Nucleus accumbens (tissue), 56 donors: ENCODE measurements around the gene TMEM266.
"Not testable (repeated sequence)": the region's sequence is repeated elsewhere in the genome, so short reads cannot be mapped to it uniquely, and the experiment has no call there.

Source experiments
- DNase-seq, 56 donors: peaks; one replicate each; lab custom pipeline; 2025; lab: John Stamatoyannopoulos, UW

Gene TMEM266

GRCh38 chr15:76059320-76060117 lies at the start of gene TMEM266:
Gene TMEM266 (plus strand): TSS chr15:76059985. CDS start chr15:76134264, 74,279 bp downstream.
- peak in 32 of 56 donors; percentile 6 to 70 (median 38) for DNase-seq

GRCh38 chr15:76010613-76011012 lies 49.2 kb upstream of the TMEM266 start:
- DNase-seq: no peak

- no peak for DNase-seq
Measured at GRCh38 chr15:76011627-76012551, 47.9 kb upstream of the TMEM266 start, which contains the start of gene NRG4. Gene NRG4 (minus strand): TSS chr15:76012424. CDS start chr15:76011230, 1,194 bp downstream.

- DNase-seq: not testable (repeated sequence)
Measured at GRCh38 chr15:76013470-76013869, 46.3 kb upstream of the TMEM266 start.

- DNase-seq: no peak
Measured at GRCh38 chr15:76024021-76024768, 35.6 kb upstream of the TMEM266 start.

- no peak for DNase-seq
Measured at GRCh38 chr15:76032046-76032445, 27.7 kb upstream of the TMEM266 start.

GRCh38 chr15:76033438-76033837 lies 26.3 kb upstream of the TMEM266 start:
- DNase-seq: no peak

- no peak for DNase-seq
Measured at GRCh38 chr15:76034111-76034510, 25.7 kb upstream of the TMEM266 start.

- DNase-seq: no peak
Measured at GRCh38 chr15:76035593-76035992, 24.2 kb upstream of the TMEM266 start.

- no peak for DNase-seq
Measured at GRCh38 chr15:76038512-76038911, 21.3 kb upstream of the TMEM266 start.

- not testable (repeated sequence) for DNase-seq
Measured at GRCh38 chr15:76054201-76054600, 5.6 kb upstream of the TMEM266 start.

- DNase-seq: no peak
Measured at GRCh38 chr15:76056931-76057330, 2.9 kb upstream of the TMEM266 start.

GRCh38 chr15:76057332-76058000 lies 2.3 kb upstream of the TMEM266 start:
- peak in 9 of 56 donors; percentile 3 to 50 (median 7) for DNase-seq

GRCh38 chr15:76058714-76059319 lies 968 bp upstream of the TMEM266 start:
- DNase-seq: peak in 18 of 56 donors; percentile 5 to 50 (median 24)

- no peak for DNase-seq
Measured at GRCh38 chr15:76060118-76060989, 569 bp downstream of the TMEM266 start.

- no peak for DNase-seq
Measured at GRCh38 chr15:76061700-76062099, 1.9 kb downstream of the TMEM266 start.

- DNase-seq: no peak
Measured at GRCh38 chr15:76062286-76062685, 2.5 kb downstream of the TMEM266 start.

- DNase-seq: no peak
Measured at GRCh38 chr15:76064375-76064774, 4.6 kb downstream of the TMEM266 start.
